Keratinocyte (primary cell): ENCODE results near the gene ALK. TPM values are rescaled to one million over a fixed set of nuclear protein-coding genes. Genes with fewer than 3 reads are reported as not detected.

Experiments
- DNase-seq: peaks from one replicate; pipeline ENCODE4 v3.0.0-alpha.2; 2011; ENCODE audit warnings: low read depth, missing footprints, low spot score
- FAIRE-seq: peaks from 2 replicates; lab custom pipeline; 2011; peaks lifted over from hg19 to GRCh38; lab: Jason Lieb, UNC
- H2AFZ ChIP-seq: 2 replicates; pipeline ENCODE4 v1.6.0; 2012; ENCODE audit warnings: low read length, control low read depth, inconsistent platforms; ENCODE audit not compliant: control insufficient read depth
- H3K27ac ChIP-seq: 2 replicates; pipeline ENCODE4 v1.5.1; 2011; ENCODE audit warnings: low read length; ENCODE audit not compliant: control insufficient read depth, insufficient read depth
- H3K27me3 ChIP-seq: 3 replicates; pipeline ENCODE4 v1.6.0; 2011; ENCODE audit warnings: low read length; ENCODE audit not compliant: control insufficient read depth, insufficient read depth; ENCODE audit errors: extremely low read depth
- H3K36me3 ChIP-seq, 2 experiments: 2 replicates in 1 of 2; 3 replicates in 1 of 2; pipeline ENCODE4 v1.5.1; 2011; ENCODE audit warnings: low read length in 2 of 2, mild to moderate bottlenecking in 1 of 2; ENCODE audit not compliant: control insufficient read depth in 2 of 2, insufficient read depth in 2 of 2; ENCODE audit errors: extremely low read depth in 1 of 2
- H3K4me1 ChIP-seq: 3 replicates; pipeline ENCODE4 v1.5.1; 2011; ENCODE audit warnings: low read length; ENCODE audit not compliant: control insufficient read depth, insufficient read depth; ENCODE audit errors: extremely low read depth
- H3K4me2 ChIP-seq: 3 replicates; pipeline ENCODE4 v1.6.0; 2011; ENCODE audit warnings: low read depth, low read length; ENCODE audit not compliant: control insufficient read depth, insufficient read depth; ENCODE audit errors: extremely low read depth
- H3K4me3 ChIP-seq, 3 experiments: fragments of 200-600 bp in 1 of 3; sonication (generic) in 1 of 3; 2 replicates in 2 of 3; 3 replicates in 1 of 3; pipeline ENCODE4 v1.5.1; 2011 to 2016; ENCODE audit warnings: low read length in 3 of 3, mild to moderate bottlenecking in 3 of 3, control low read depth in 2 of 3, inconsistent platforms in 1 of 3, low read depth in 1 of 3, mixed read lengths in 1 of 3, mixed run types in 1 of 3, moderate library complexity in 1 of 3; ENCODE audit not compliant: control insufficient read depth in 2 of 3, insufficient read depth in 2 of 3; ENCODE audit errors: extremely low read depth in 1 of 3
- H3K79me2 ChIP-seq: 2 replicates; pipeline ENCODE4 v1.6.0; 2012; ENCODE audit warnings: low read length; ENCODE audit not compliant: control insufficient read depth, insufficient read depth
- H3K9ac ChIP-seq: 3 replicates; pipeline ENCODE4 v1.6.0; 2011; ENCODE audit warnings: low read length; ENCODE audit not compliant: control insufficient read depth, insufficient read depth; ENCODE audit errors: extremely low read depth
- H3K9me1 ChIP-seq: 3 replicates; pipeline ENCODE4 v1.6.0; 2011; ENCODE audit warnings: low read length; ENCODE audit not compliant: control insufficient read depth, insufficient read depth; ENCODE audit errors: extremely low read depth
- H3K9me3 ChIP-seq: 2 replicates; pipeline ENCODE4 v1.5.1; 2012; ENCODE audit warnings: low read depth, low read length; ENCODE audit not compliant: control insufficient read depth
- H4K20me1 ChIP-seq: 3 replicates; pipeline ENCODE4 v1.6.0; 2011; ENCODE audit warnings: low read length; ENCODE audit not compliant: control insufficient read depth, insufficient read depth; ENCODE audit errors: extremely low read depth
- EZH2 ChIP-seq: IDR thresholded peaks from one replicate; pipeline ENCODE4 v1.6.1; 2012; ENCODE audit warnings: inconsistent platforms, mild to moderate bottlenecking, low read length, moderate library complexity
- dilution Hi-C: fragments of 300-500 bp; cut with MboI; formaldehyde crosslinking; loops from one replicate; pipeline ENCODE4 v1.7.0; 2020; ENCODE audit warnings: low sequenced_read_pairs; ENCODE audit not compliant: extremely low pct_ligation_motif_present
- polyA plus RNA-seq, 5 experiments: library from polyadenylated mRNA; depleted of rRNA in 3 of 5; stranded (reverse) in 3 of 5; stranded (forward) in 1 of 5; unstranded in 1 of 5; fragments of >200 nt; gene quantifications; 1 replicate in 1 of 5; 2 replicates in 3 of 5; 3 replicates in 1 of 5; pipeline versions ENCODE4 v1.2.1 to v1.2.3, GENCODE V29; 2011 to 2012; ENCODE audit warnings: missing spikeins in 2 of 5, low read depth in 1 of 5, low replicate concordance in 1 of 5
- TF ChIP-seq, protein P1 (sequence below), 3 experiments: IDR thresholded peaks in 1 of 3; conservative IDR thresholded peaks in 1 of 3; optimal IDR thresholded peaks in 1 of 3; 2 replicates in 2 of 3; 3 replicates in 1 of 3; pipeline versions ENCODE3 to v1.5.1; 2011; ENCODE audit warnings: low read length in 3 of 3, mild to moderate bottlenecking in 3 of 3, moderate library complexity in 2 of 3, control low read depth in 1 of 3, inconsistent platforms in 1 of 3; ENCODE audit not compliant: insufficient read depth in 2 of 3; ENCODE audit errors: extremely low read depth in 1 of 3

The ALK gene
- polyA plus RNA-seq, 1 donor (not counting 4 experiments of a cell fraction or from before 2014, with no cell fraction given) = not detected

DNA sequence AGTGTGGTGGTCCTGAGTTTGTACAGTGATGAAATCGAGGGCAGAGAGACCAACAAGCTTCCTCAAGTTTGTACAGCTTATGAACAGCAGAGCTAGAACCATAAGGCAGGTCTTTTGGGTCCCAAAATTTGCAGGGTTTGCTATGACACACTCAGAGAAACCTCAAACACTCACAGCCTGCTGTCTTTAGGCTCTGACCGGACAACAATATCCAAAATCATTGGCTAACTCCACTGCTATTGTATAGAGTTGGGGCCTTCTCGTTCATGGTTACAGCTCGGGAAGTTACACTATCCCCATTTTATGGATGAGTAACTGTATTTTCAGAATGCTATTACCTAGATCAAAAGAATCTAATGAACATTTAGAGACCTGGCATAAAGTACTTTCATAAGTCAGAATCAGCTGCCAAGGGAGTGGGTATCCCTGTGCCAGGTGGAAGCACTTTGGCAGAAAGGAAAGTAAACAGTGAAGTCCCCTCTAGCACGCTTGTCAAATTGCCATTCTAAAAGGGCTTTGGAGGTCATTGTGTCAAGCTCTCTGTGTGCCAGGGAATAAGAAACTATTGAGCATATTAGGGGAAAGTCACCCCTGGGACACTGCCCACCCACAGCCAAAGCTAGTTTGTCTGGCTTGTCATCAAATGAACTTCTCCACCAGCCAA is 331.8 kb downstream of the ALK start:
- TF ChIP-seq, protein P1, sequence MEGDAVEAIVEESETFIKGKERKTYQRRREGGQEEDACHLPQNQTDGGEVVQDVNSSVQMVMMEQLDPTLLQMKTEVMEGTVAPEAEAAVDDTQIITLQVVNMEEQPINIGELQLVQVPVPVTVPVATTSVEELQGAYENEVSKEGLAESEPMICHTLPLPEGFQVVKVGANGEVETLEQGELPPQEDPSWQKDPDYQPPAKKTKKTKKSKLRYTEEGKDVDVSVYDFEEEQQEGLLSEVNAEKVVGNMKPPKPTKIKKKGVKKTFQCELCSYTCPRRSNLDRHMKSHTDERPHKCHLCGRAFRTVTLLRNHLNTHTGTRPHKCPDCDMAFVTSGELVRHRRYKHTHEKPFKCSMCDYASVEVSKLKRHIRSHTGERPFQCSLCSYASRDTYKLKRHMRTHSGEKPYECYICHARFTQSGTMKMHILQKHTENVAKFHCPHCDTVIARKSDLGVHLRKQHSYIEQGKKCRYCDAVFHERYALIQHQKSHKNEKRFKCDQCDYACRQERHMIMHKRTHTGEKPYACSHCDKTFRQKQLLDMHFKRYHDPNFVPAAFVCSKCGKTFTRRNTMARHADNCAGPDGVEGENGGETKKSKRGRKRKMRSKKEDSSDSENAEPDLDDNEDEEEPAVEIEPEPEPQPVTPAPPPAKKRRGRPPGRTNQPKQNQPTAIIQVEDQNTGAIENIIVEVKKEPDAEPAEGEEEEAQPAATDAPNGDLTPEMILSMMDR (optimal IDR thresholded peaks at IDR 0.05 in 1 of 3, IDR thresholded peaks at IDR 0.05 in 1 of 3, conservative IDR thresholded peaks at IDR 0.05 in 1 of 3; ENCODE audit: extremely low read depth in 1 of 3, insufficient read depth in 2 of 3, low read length in 3 of 3) = no peak
- no peak for TF ChIP-seq EZH2
- no peak for FAIRE-seq
- no peak overlapping the region for H3K9ac ChIP-seq
- no peaks in the 10 kb centered on the region for H3K9me3 ChIP-seq
- H3K4me1 ChIP-seq = peaks cover 6% of the 10 kb centered on the region
- no peaks in the 10 kb centered on the region for H4K20me1 ChIP-seq
- H3K79me2 ChIP-seq = no peaks in the 10 kb centered on the region
- H3K27me3 ChIP-seq = no peaks in the 10 kb centered on the region
- no peak overlapping the region for H3K4me3 ChIP-seq
- H2AFZ ChIP-seq = no peak overlapping the region
- no peak overlapping the region for H3K4me2 ChIP-seq
- no peak overlapping the region for H3K27ac ChIP-seq
- dilution Hi-C loops = no loop called here
- no peaks in the 10 kb centered on the region for H3K36me3 ChIP-seq
- H3K9me1 ChIP-seq = no peaks in the 10 kb centered on the region
- DNase-seq = no peak

DNA sequence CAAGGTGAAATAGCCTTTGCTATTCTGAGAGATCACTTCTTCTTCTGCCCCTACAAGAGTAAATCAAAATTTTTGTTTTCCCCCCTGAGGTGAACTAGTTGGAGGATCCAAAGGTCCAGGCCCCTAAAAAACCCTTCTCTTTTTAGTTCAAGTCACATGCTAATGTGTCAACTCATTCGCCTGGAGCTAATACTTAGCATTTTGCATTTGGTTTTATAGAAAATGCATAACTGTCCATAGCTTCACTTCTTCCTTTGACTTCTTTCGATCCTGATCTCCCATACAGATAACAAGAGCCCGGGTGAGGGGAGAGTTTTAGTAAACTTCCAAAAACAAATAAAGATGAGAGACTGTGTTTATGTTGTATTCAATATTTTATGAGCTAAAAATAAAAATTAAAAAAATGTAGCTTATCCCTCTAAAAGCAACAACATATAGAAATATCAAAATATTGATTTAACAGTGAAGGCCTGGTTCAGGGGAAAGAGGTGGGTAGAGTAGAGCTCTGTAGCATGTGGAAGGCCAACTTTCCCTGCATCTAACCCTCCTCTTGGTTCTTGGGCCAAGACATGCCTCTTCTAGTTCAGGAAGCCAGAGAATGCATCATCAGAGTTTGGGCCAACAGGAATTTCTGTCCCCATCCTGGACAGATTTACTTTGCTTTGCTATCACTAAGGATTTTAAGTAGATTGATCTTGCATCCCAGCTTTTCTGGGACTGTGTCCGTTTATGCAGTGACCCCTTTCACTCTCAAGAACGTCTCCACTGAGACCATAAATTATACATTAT is 333.8 kb downstream of the ALK start:
- FAIRE-seq = peak; percentile 81
- Histone ChIP-seq H3K27me3 (no peaks in the 10 kb centered on the region), H3K9me1 (no peaks in the 10 kb centered on the region), H3K4me1 (peaks cover 6% of the 10 kb centered on the region), H3K36me3 (no peaks in the 10 kb centered on the region), H3K9me3 (no peaks in the 10 kb centered on the region), H3K79me2 (no peaks in the 10 kb centered on the region), H3K4me3 (no peak overlapping the region), H4K20me1 (no peaks in the 10 kb centered on the region), H3K9ac (no peak overlapping the region), H3K27ac (no peak overlapping the region), H2AFZ (no peak overlapping the region), H3K4me2 (no peak overlapping the region)
- dilution Hi-C loops = no loop called here
- no peak for DNase-seq
- TF ChIP-seq, protein P1 (optimal IDR thresholded peaks at IDR 0.05 in 1 of 3, IDR thresholded peaks at IDR 0.05 in 1 of 3, conservative IDR thresholded peaks at IDR 0.05 in 1 of 3; ENCODE audit: extremely low read depth in 1 of 3, insufficient read depth in 2 of 3, low read length in 3 of 3) = no peak
- no peak for TF ChIP-seq EZH2
